GM12891 (cell line): ENCODE results near the gene SAE1.

ENCODE experiments used
- DNase-seq: peaks from one replicate; pipeline ENCODE4 v3.0.0; 2011; ENCODE audit warnings: low spot score; ENCODE audit not compliant: insufficient read length
- FAIRE-seq: peaks from 2 replicates; lab custom pipeline; 2011; peaks lifted over from hg19 to GRCh38; lab: Jason Lieb, UNC
- PAX5 ChIP-seq: IDR thresholded peaks from 2 replicates; pipeline ENCODE4 v1.6.1; 2011; ENCODE audit warnings: low read length, moderate library complexity, mild to moderate bottlenecking; ENCODE audit not compliant: insufficient read depth, severe bottlenecking
- POLR2A ChIP-seq: IDR thresholded peaks from 2 replicates; pipeline ENCODE4 v1.6.1; 2011; ENCODE audit warnings: low read depth, low read length, control low read depth
- POLR2AphosphoS5 ChIP-seq: IDR thresholded peaks from 2 replicates; pipeline ENCODE4 v1.6.1; 2011; ENCODE audit warnings: low read depth, low read length, control low read depth
- POU2F2 ChIP-seq: IDR thresholded peaks from 2 replicates; pipeline ENCODE4 v1.6.1; 2011; ENCODE audit warnings: low read depth, mild to moderate bottlenecking, control low read depth, low read length, moderate library complexity
- SPI1 ChIP-seq: IDR thresholded peaks from 2 replicates; pipeline ENCODE4 v1.6.1; 2011; ENCODE audit warnings: low read depth, low read length, control low read depth
- TAF1 ChIP-seq: IDR thresholded peaks from 2 replicates; pipeline ENCODE4 v1.6.1; 2011; ENCODE audit warnings: low read depth, low read length, control low read depth

The SAE1 gene

GRCh38 chr19:47197141-47197540, 66.5 kb downstream of the SAE1 start:
- no peak for FAIRE-seq
- no peak for TF ChIP-seq TAF1
- TF ChIP-seq POLR2AphosphoS5: no peak
- no peak for TF ChIP-seq PAX5
- TF ChIP-seq POLR2A: no peak
- no peak for TF ChIP-seq SPI1
- TF ChIP-seq POU2F2: no peak
- no peak for DNase-seq

DNA sequence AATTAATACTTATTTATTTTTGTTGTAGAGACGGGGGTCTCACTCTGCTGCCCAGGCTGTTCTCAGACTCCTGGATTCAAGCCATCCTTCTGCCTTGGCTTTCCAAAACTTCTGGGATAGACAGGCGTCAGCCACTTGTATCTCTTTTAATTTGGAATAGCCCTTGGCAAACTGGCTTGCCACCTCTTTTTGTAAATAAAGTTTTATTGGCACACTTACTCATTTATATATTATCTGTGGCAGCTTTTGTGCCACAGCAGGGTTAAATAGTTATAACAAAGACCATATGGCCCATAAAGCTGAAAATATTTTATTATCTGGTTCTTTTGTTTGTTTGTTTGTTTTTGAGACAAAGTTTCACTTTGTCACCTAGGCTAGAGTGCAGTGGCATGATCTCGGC, 69.9 kb downstream of the SAE1 start:
- no peak for TF ChIP-seq SPI1
- TF ChIP-seq POU2F2: no peak
- no peak for TF ChIP-seq POLR2A
- no peak for TF ChIP-seq PAX5
- TF ChIP-seq TAF1: no peak
- no peak for TF ChIP-seq POLR2AphosphoS5
- FAIRE-seq: no peak
- no peak for DNase-seq

- no peak for TF ChIP-seq TAF1
- TF ChIP-seq POU2F2: no peak
- TF ChIP-seq PAX5: no peak
- TF ChIP-seq POLR2A: no peak
- no peak for TF ChIP-seq POLR2AphosphoS5
- FAIRE-seq (no peak), DNase-seq (no peak)
Measured at GRCh38 chr19:47203254-47203653, 72.6 kb downstream of the SAE1 start.

GRCh38 chr19:47209319-47210179, 78.9 kb downstream of the SAE1 start:
- TF ChIP-seq POU2F2 (no peak), POLR2AphosphoS5 (no peak), SPI1 (no peak), TAF1 (no peak), PAX5 (no peak), POLR2A (no peak)
- DNase-seq: no peak
- FAIRE-seq: peak; percentile 50

GRCh38 chr19:47210180-47210490, 79.5 kb downstream of the SAE1 start:
- FAIRE-seq: no peak
- TF ChIP-seq POLR2A: no peak
- no peak for TF ChIP-seq TAF1
- no peak for TF ChIP-seq SPI1
- no peak for TF ChIP-seq POLR2AphosphoS5
- no peak for TF ChIP-seq PAX5
- no peak for TF ChIP-seq POU2F2
- DNase-seq: no peak

DNA sequence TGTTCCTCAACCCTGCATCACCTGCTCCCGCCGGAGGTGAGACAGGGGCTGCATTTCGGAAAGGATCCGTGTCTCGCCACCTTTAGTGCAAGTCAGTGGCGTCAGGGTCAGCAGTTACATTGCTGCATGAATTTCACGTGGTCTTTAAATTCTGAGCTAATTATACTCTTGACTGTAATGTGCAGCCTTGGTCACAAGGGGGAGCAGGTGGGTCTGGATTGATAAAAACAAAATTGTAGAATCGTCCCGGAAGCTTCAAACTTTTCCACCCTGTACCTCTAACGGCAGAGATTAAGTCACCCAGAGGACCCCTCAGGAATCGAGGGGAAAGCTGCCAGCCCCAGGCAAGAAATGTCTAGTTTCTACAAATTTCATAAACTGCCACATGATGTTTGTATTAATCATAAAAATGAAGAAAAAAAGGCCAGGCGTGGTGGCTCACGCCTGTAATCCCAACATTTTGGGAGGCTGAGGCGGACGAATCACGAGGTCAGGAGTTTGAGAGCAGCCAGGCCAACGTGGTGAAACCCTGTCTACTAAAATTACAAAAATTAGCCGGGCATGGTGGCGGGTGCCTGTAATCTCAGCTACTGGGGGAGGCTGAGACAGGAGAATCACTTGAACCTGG, 80.2 kb downstream of the SAE1 start:
- no peak for TF ChIP-seq POU2F2
- no peak for TF ChIP-seq PAX5
- no peak for TF ChIP-seq SPI1
- TF ChIP-seq POLR2AphosphoS5: no peak
- TF ChIP-seq POLR2A: no peak
- no peak for TF ChIP-seq TAF1
- DNase-seq (peak; percentile 52), FAIRE-seq (peak; percentile 95)

DNA sequence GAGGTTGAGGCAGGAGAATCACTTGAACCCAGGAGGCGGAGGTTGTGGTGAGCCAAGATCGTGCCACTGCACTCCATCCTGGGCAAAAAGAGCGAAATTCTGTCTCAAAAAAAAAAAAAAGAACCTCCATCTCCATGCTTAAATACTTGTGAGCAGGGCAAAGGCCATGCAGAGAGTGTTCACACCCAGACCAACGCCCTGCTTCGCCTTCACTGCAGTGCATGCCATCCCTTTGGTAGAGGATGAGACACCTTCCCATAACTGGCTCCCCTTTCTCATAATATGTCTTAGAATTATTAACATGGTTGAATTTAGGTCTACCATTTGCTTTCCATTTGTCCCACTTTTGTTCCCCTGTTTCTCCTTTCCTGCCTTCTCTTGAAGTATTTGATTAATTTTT, 84.9 kb downstream of the SAE1 start:
- TF ChIP-seq TAF1: no peak
- TF ChIP-seq POLR2A: no peak
- no peak for TF ChIP-seq POLR2AphosphoS5
- no peak for TF ChIP-seq PAX5
- TF ChIP-seq SPI1: no peak
- no peak for TF ChIP-seq POU2F2
- FAIRE-seq (no peak), DNase-seq (no peak)

GRCh38 chr19:47221080-47221841, 90.6 kb downstream of the SAE1 start:
- DNase-seq (no peak), FAIRE-seq (no peak)
- no peak for TF ChIP-seq TAF1
- TF ChIP-seq PAX5: no peak
- TF ChIP-seq POLR2A: no peak
- TF ChIP-seq POU2F2: no peak
- no peak for TF ChIP-seq SPI1
- no peak for TF ChIP-seq POLR2AphosphoS5

DNA sequence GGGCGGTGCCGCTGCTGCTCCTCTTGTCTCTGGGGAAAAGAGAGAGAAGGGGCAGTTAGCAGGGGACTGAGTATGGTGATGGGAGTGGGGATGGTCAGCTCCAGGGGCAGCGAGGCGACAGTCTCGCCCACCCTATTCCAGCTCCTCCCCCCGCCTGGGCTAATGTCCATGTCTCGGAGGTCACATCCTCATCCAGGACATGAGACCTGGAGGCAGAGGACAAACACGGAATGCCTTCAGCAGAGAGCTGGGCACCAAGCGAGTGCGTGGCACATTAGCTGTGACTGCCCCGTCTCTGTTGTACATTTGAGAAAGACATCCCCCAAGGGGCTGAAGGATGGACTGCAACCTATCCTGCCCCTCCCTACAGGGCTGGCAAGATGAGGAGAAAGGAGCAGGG, 91.3 kb downstream of the SAE1 start:
- no peak for TF ChIP-seq TAF1
- no peak for TF ChIP-seq POLR2AphosphoS5
- TF ChIP-seq POLR2A: no peak
- no peak for TF ChIP-seq SPI1
- TF ChIP-seq PAX5: no peak
- TF ChIP-seq POU2F2: no peak
- DNase-seq (no peak), FAIRE-seq (no peak)
